Activated T-helper 1 cell treated with anti-CD3 and anti-CD28 coated beads, Interleukin-12 subunit alpha, Interleukin-12 subunit beta, Interleukin-2, Interleukin-4 antibody, amounts not matched to agents 30 ng/mL and 10 ng/mL and 1 ng/mL, durations not matched to agents 14 hours and 24 hours and 36 hours (primary cell): ENCODE results near the gene MIB1. TPM values are rescaled to one million over a fixed set of nuclear protein-coding genes. Genes with fewer than 3 reads are reported as not detected.

Experiments used
- DNase-seq: peaks from one replicate; pipeline ENCODE4 v3.0.0; 2021; ENCODE audit warnings: low spot score
- H3K27ac Mint-ChIP-seq: one replicate; pipeline ENCODE4 v1.8.0; 2021; ENCODE audit warnings: mild to moderate bottlenecking, mixed read lengths
- H3K27me3 Mint-ChIP-seq: one replicate; pipeline ENCODE4 v1.8.0; 2022; ENCODE audit warnings: mild to moderate bottlenecking, moderate library complexity, mixed read lengths; ENCODE audit not compliant: insufficient read depth
- H3K36me3 Mint-ChIP-seq: one replicate; pipeline ENCODE4 v1.8.0; 2021; ENCODE audit warnings: low read depth, mixed read lengths
- H3K4me1 Mint-ChIP-seq: one replicate; pipeline ENCODE4 v1.8.0; 2021; ENCODE audit warnings: low read depth, mixed read lengths
- H3K4me3 Mint-ChIP-seq: one replicate; pipeline ENCODE4 v1.8.0; 2021; ENCODE audit warnings: mild to moderate bottlenecking, moderate library complexity, mixed read lengths
- H3K9me3 Mint-ChIP-seq: one replicate; pipeline ENCODE4 v1.8.0; 2021; ENCODE audit warnings: mixed read lengths
- intact Hi-C: fragments of 100-400 bp; cut with micrococcal nuclease; formaldehyde crosslinking; loops from one replicate; pipeline ENCODE4 v1.15.1; 2024
- total RNA-seq: library from RNA; stranded (reverse); gene quantifications from 2 replicates; pipeline ENCODE4 v1.2.3, GENCODE V29; 2022

Gene MIB1
- total RNA-seq, 1 donor from 2014 or later, result 29.8 TPM

GRCh38 chr18:21834299-21834660 lies 93.7 kb downstream of the MIB1 start:
- H3K36me3 Mint-ChIP-seq, result peaks cover 2% of the 10 kb centered on the region
- intact Hi-C loops, result no loop called here
- no peaks in the 10 kb centered on the region for H3K4me1 Mint-ChIP-seq
- DNase-seq, result no peak
- H3K4me3 Mint-ChIP-seq, result no peak overlapping the region
- H3K27me3 Mint-ChIP-seq, result no peaks in the 10 kb centered on the region
- H3K27ac Mint-ChIP-seq, result no peak overlapping the region
- no peaks in the 10 kb centered on the region for H3K9me3 Mint-ChIP-seq

- DNase-seq, result no peak
- Mint-ChIP-seq H3K9me3 (no peaks in the 10 kb centered on the region), H3K27me3 (no peaks in the 10 kb centered on the region), H3K36me3 (peaks cover 14% of the 10 kb centered on the region), H3K27ac (no peak overlapping the region), H3K4me3 (no peak overlapping the region), H3K4me1 (no peaks in the 10 kb centered on the region)
- intact Hi-C loops, result no loop called here
Observed at GRCh38 chr18:21841570-21841969, 101.0 kb downstream of the MIB1 start.

- Mint-ChIP-seq H3K27ac (no peak overlapping the region), H3K4me1 (no peaks in the 10 kb centered on the region), H3K27me3 (no peaks in the 10 kb centered on the region), H3K4me3 (no peak overlapping the region), H3K36me3 (peaks cover 22% of the 10 kb centered on the region), H3K9me3 (no peaks in the 10 kb centered on the region)
- no peak for DNase-seq
- intact Hi-C loops, result no loop called here
Observed at GRCh38 chr18:21843341-21843740, 102.7 kb downstream of the MIB1 start.

- intact Hi-C loops, result loop anchor here (5.0 to 10.0 kb wide), 3 partner anchors 149 to 364 kb away; partner anchors contain the start of genes ABHD3 and ESCO1
Observed at GRCh38 chr18:21851327-21851961, 110.9 kb downstream of the MIB1 start.

GRCh38 chr18:21853016-21853415 lies 112.4 kb downstream of the MIB1 start:
- H3K9me3 Mint-ChIP-seq, result no peaks in the 10 kb centered on the region
- no peak overlapping the region for H3K4me3 Mint-ChIP-seq
- peaks cover 5% of the 10 kb centered on the region for H3K36me3 Mint-ChIP-seq
- intact Hi-C loops, result loop anchor here (5.0 to 10.0 kb wide), 3 partner anchors 151 to 366 kb away; partner anchors contain the start of genes ABHD3 and ESCO1
- H3K27ac Mint-ChIP-seq, result no peak overlapping the region
- DNase-seq, result no peak
- no peaks in the 10 kb centered on the region for H3K27me3 Mint-ChIP-seq
- peaks cover 12% of the 10 kb centered on the region for H3K4me1 Mint-ChIP-seq

More at GRCh38 chr18:21851327-21851961, 110.9 kb downstream of the MIB1 start:
- Mint-ChIP-seq H3K27me3 (no peaks in the 10 kb centered on the region), H3K4me3 (no peak overlapping the region), H3K4me1 (peaks cover 12% of the 10 kb centered on the region), H3K27ac (no peak overlapping the region), H3K36me3 (peaks cover 12% of the 10 kb centered on the region), H3K9me3 (no peaks in the 10 kb centered on the region)
- DNase-seq, result no peak

GRCh38 chr18:21853775-21854552 lies 113.4 kb downstream of the MIB1 start:
- H3K4me1 Mint-ChIP-seq, result peaks cover 12% of the 10 kb centered on the region
- H3K27ac Mint-ChIP-seq, result no peak overlapping the region
- H3K36me3 Mint-ChIP-seq, result peaks cover 4% of the 10 kb centered on the region
- H3K4me3 Mint-ChIP-seq, result no peak overlapping the region
- intact Hi-C loops, result loop anchor here (5.0 to 10.0 kb wide), 3 partner anchors 152 to 367 kb away; partner anchors contain the start of genes ABHD3 and ESCO1
- no peaks in the 10 kb centered on the region for H3K9me3 Mint-ChIP-seq
- no peak for DNase-seq
- no peaks in the 10 kb centered on the region for H3K27me3 Mint-ChIP-seq

- Mint-ChIP-seq H3K36me3 (peaks cover 4% of the 10 kb centered on the region), H3K4me3 (no peak overlapping the region), H3K4me1 (peaks cover 12% of the 10 kb centered on the region), H3K9me3 (no peaks in the 10 kb centered on the region), H3K27me3 (no peaks in the 10 kb centered on the region), H3K27ac (no peak overlapping the region)
- intact Hi-C loops, result loop anchor here (10.0 kb wide), 1 partner anchor 251 kb away; the partner anchor contains the start of gene ESCO1
- DNase-seq, result no peak
Observed at GRCh38 chr18:21855432-21855831, 114.8 kb downstream of the MIB1 start.

GRCh38 chr18:21857871-21858270 lies 117.3 kb downstream of the MIB1 start:
- Mint-ChIP-seq H3K27me3 (no peaks in the 10 kb centered on the region), H3K4me1 (peaks cover 2% of the 10 kb centered on the region)
- intact Hi-C loops, result loop anchor here (10.0 kb wide), 1 partner anchor 253 kb away; the partner anchor contains the start of gene ESCO1

GRCh38 chr18:21858544-21858943 lies 118.0 kb downstream of the MIB1 start:
- DNase-seq, result no peak
- intact Hi-C loops, result loop anchor here (10.0 kb wide), 1 partner anchor 254 kb away; the partner anchor contains the start of gene ESCO1
- Mint-ChIP-seq H3K27me3 (no peaks in the 10 kb centered on the region), H3K4me3 (no peak overlapping the region), H3K4me1 (no peaks in the 10 kb centered on the region), H3K36me3 (peaks cover 6% of the 10 kb centered on the region), H3K27ac (no peak overlapping the region), H3K9me3 (no peaks in the 10 kb centered on the region)

More at GRCh38 chr18:21857871-21858270, 117.3 kb downstream of the MIB1 start:
- Mint-ChIP-seq H3K36me3 (peaks cover 6% of the 10 kb centered on the region), H3K9me3 (no peaks in the 10 kb centered on the region), H3K4me3 (no peak overlapping the region), H3K27ac (no peak overlapping the region)
- no peak for DNase-seq

- peaks cover 5% of the 10 kb centered on the region for H3K36me3 Mint-ChIP-seq
- H3K4me1 Mint-ChIP-seq, result no peaks in the 10 kb centered on the region
- H3K27me3 Mint-ChIP-seq, result no peaks in the 10 kb centered on the region
- H3K9me3 Mint-ChIP-seq, result no peaks in the 10 kb centered on the region
- H3K27ac Mint-ChIP-seq, result no peak overlapping the region
- intact Hi-C loops, result no loop called here
- H3K4me3 Mint-ChIP-seq, result no peak overlapping the region
- DNase-seq, result no peak
Observed at GRCh38 chr18:21864386-21864785, 123.8 kb downstream of the MIB1 start.

GRCh38 chr18:21865043-21865442 lies 124.5 kb downstream of the MIB1 start:
- peaks cover 5% of the 10 kb centered on the region for H3K36me3 Mint-ChIP-seq
- no peak for DNase-seq
- no peaks in the 10 kb centered on the region for H3K4me1 Mint-ChIP-seq
- H3K9me3 Mint-ChIP-seq, result no peaks in the 10 kb centered on the region
- H3K4me3 Mint-ChIP-seq, result no peak overlapping the region
- H3K27me3 Mint-ChIP-seq, result no peaks in the 10 kb centered on the region
- intact Hi-C loops, result no loop called here
- H3K27ac Mint-ChIP-seq, result no peak overlapping the region

GRCh38 chr18:21868770-21869169 lies 128.2 kb downstream of the MIB1 start:
- Mint-ChIP-seq H3K9me3 (no peaks in the 10 kb centered on the region), H3K36me3 (peaks cover 3% of the 10 kb centered on the region), H3K4me1 (no peaks in the 10 kb centered on the region), H3K27ac (no peak overlapping the region), H3K4me3 (no peak overlapping the region), H3K27me3 (no peaks in the 10 kb centered on the region)
- no peak for DNase-seq
- intact Hi-C loops, result no loop called here

- DNase-seq, result no peak
- H3K36me3 Mint-ChIP-seq, result no peaks in the 10 kb centered on the region
- H3K9me3 Mint-ChIP-seq, result no peaks in the 10 kb centered on the region
- intact Hi-C loops, result no loop called here
- H3K4me3 Mint-ChIP-seq, result no peak overlapping the region
- peaks cover 8% of the 10 kb centered on the region for H3K27me3 Mint-ChIP-seq
- H3K4me1 Mint-ChIP-seq, result no peaks in the 10 kb centered on the region
- no peak overlapping the region for H3K27ac Mint-ChIP-seq
Observed at GRCh38 chr18:21889570-21889969, 149.0 kb downstream of the MIB1 start.
